K562 (cell line): Measurements from ENCODE around the gene EVC. TPM values are rescaled to one million over a fixed set of nuclear protein-coding genes. Genes with fewer than 3 reads are reported as not detected.
A peak's percentile ranks its signal among the peaks of the same experiment; 100 is the strongest.

Experiments
- ATAC-seq: fragments of 200-7000 bp; cut with Tn5 transposase; 3 replicates; pipeline ENCODE4 v1.9.1; 2020; ENCODE audit warnings: moderate library complexity
- BruUV-seq: library from RNA; stranded (reverse); fragments of 400-500 nt; replicated peaks from 2 replicates; lab custom pipeline; 2021; lab: Mats Ljungman, UMichigan
- CTCF ChIA-PET: fragments of 300-600 bp; formaldehyde crosslinking; extraction: SDS; loops from one replicate; lab custom pipeline; 2021; ENCODE audit warnings: low intra/inter-chr PET ratio; lab: Yijun Ruan, JAX
- POLR2A ChIA-PET: fragments of 300-600, 350-650 bp; sonication (Branson Sonifier 250); formaldehyde crosslinking; extraction: SDS; loops from one replicate; lab custom pipeline; 2021; ENCODE audit warnings: antibody characterized with exemption, inconsistent platforms; lab: Yijun Ruan, JAX
- DNase-seq, 4 experiments: peaks; one replicate each; pipeline versions ENCODE4 v3.0.0 to v3.0.0-alpha.2; 2011 to 2018; ENCODE audit warnings: low spot score in 3 of 4, mixed read lengths in 3 of 4; ENCODE audit errors: extremely low read depth in 1 of 4
- FAIRE-seq: peaks from 2 replicates; lab custom pipeline; 2011; peaks lifted over from hg19 to GRCh38; lab: Jason Lieb, UNC
- H2AFZ ChIP-seq: 2 replicates; pipeline ENCODE4 v1.6.0; 2011; ENCODE audit warnings: low read depth, low read length, control low read depth, inconsistent platforms
- H3K27ac ChIP-seq: fragments of 200-600 bp; 3 replicates; pipeline ENCODE4 v1.8.0; 2011; ENCODE audit warnings: low read depth, mild to moderate bottlenecking, control low read depth, inconsistent platforms, low read length, moderate library complexity, mixed read lengths; ENCODE audit errors: extremely low read depth
- H3K27me3 ChIP-seq, 2 experiments: fragments of 300-600 bp in 1 of 2; 2 replicates in 1 of 2; 3 replicates in 1 of 2; pipeline versions ENCODE4 v1.6.0 to v1.8.0; 2011; ENCODE audit warnings: inconsistent platforms in 2 of 2, low read length in 2 of 2, mild to moderate bottlenecking in 1 of 2, mixed read lengths in 1 of 2, moderate library complexity in 1 of 2; ENCODE audit not compliant: control insufficient read depth in 2 of 2, insufficient read depth in 2 of 2
- H3K36me3 ChIP-seq: fragments of 300-600 bp; 3 replicates; pipeline ENCODE4 v1.8.0; 2011; ENCODE audit warnings: mild to moderate bottlenecking, low read length, inconsistent platforms; ENCODE audit not compliant: control insufficient read depth, insufficient read depth
- H3K4me1 ChIP-seq, 2 experiments: fragments of 200-600 bp in 1 of 2; replicated peaks in 1 of 2; 2 replicates in 1 of 2; 3 replicates in 1 of 2; pipeline versions ENCODE4 v1.5.1 to v1.8.0; 2011; ENCODE audit warnings: inconsistent platforms in 2 of 2, low read length in 2 of 2, mild to moderate bottlenecking in 1 of 2, mixed read lengths in 1 of 2, moderate library complexity in 1 of 2; ENCODE audit not compliant: control insufficient read depth in 2 of 2, insufficient read depth in 2 of 2
- H3K4me2 ChIP-seq: 2 replicates; pipeline ENCODE4 v1.6.1; 2011; ENCODE audit warnings: low read length, control low read depth, inconsistent platforms, mixed read lengths; ENCODE audit not compliant: insufficient read depth
- H3K4me3 ChIP-seq: fragments of 200-600 bp; sonication (generic), shearing (Covaris generic); 2 replicates; pipeline ENCODE4 v1.5.1; 2016; ENCODE audit warnings: control low read depth, inconsistent platforms
- H3K79me2 ChIP-seq: fragments of 200-600 bp; 3 replicates; pipeline ENCODE4 v1.8.0; 2011; ENCODE audit warnings: low read length, inconsistent platforms; ENCODE audit not compliant: control insufficient read depth, insufficient read depth
- H3K9ac ChIP-seq, 2 experiments: 2 replicates each; pipeline versions ENCODE4 v1.6.0 to v1.6.1; 2011; ENCODE audit warnings: low read depth in 2 of 2, low read length in 2 of 2, control low read depth in 1 of 2, inconsistent platforms in 1 of 2, mild to moderate bottlenecking in 1 of 2, mixed read lengths in 1 of 2; ENCODE audit not compliant: insufficient read depth in 1 of 2
- H3K9me1 ChIP-seq: one replicate; pipeline ENCODE4 v1.6.0; 2011; ENCODE audit warnings: inconsistent platforms, mild to moderate bottlenecking, low read length, moderate library complexity; ENCODE audit not compliant: control insufficient read depth, insufficient read depth
- H3K9me3 ChIP-seq: replicated peaks from 2 replicates; pipeline ENCODE4 v1.5.1; 2011; ENCODE audit warnings: low read depth, low read length, inconsistent platforms; ENCODE audit not compliant: control insufficient read depth, insufficient read depth
- H4K20me1 ChIP-seq: replicated peaks from 2 replicates; pipeline ENCODE4 v1.6.1; 2011; ENCODE audit warnings: low read length, inconsistent platforms, mixed read lengths; ENCODE audit not compliant: control insufficient read depth, insufficient read depth
- CCAR2 ChIP-seq: fragments of 200-400 bp; formaldehyde crosslinking; IDR thresholded peaks from 2 replicates; pipeline ENCODE4 v1.6.1; 2017; ENCODE audit warnings: mild to moderate bottlenecking, low read depth, low read length
- ETV1 ChIP-seq: fragments of 450-650 bp; conservative IDR thresholded peaks from 2 replicates; pipeline ENCODE4 v1.6.1; 2016; ENCODE audit warnings: missing genetic modification characterization, control low read depth, low read depth, missing compliant biosample characterization
- LEF1 ChIP-seq: fragments of 450-650 bp; IDR thresholded peaks from 2 replicates; pipeline ENCODE4 v1.6.1; 2016; ENCODE audit warnings: mild to moderate bottlenecking
- NR3C1 ChIP-seq: sonication (generic); formaldehyde crosslinking; IDR thresholded peaks from 2 replicates; pipeline ENCODE4 v1.8.1; 2022; ENCODE audit warnings: missing genetic modification reagents
- PHTF2 ChIP-seq: fragments of 250-450 bp; sonication (Bioruptor Pico); IDR thresholded peaks from 2 replicates; pipeline ENCODE4 v1.5.0; 2021; ENCODE audit warnings: mild to moderate bottlenecking
- SMC3 ChIP-seq: conservative IDR thresholded peaks from 2 replicates; pipeline ENCODE4 v1.6.1; 2011; ENCODE audit warnings: low read depth, low read length, improper control_type of control experiment; ENCODE audit not compliant: insufficient read depth
- SPI1 ChIP-seq: IDR thresholded peaks from 2 replicates; pipeline ENCODE4 v1.6.1; 2011; ENCODE audit warnings: low read depth, low read length, control low read depth, borderline replicate concordance
- STAG1 ChIP-seq: sonication (generic); formaldehyde crosslinking; IDR thresholded peaks from 2 replicates; pipeline ENCODE4 v1.5.0; 2020; ENCODE audit warnings: missing genetic modification reagents, borderline replicate concordance
- WGBS: fragments of 100-300 bp; shearing (Covaris generic); methylation state at CpG from one replicate; pipeline ENCODE4 v1.1.6; 2016; ENCODE audit warnings: low coverage, mixed read lengths; ENCODE audit not compliant: insufficient coverage; ENCODE audit errors: missing lambda C conversion rate; 5-methylcytosine and 5-hydroxymethylcytosine counted together
- in situ Hi-C: fragments of 300-500 bp; cut with MboI; formaldehyde crosslinking; loops from 4 replicates; pipeline ENCODE4 v1.15.0; 2018; ENCODE audit warnings: inconsistent platforms, mixed read lengths
- intact Hi-C: fragments of 100-400 bp; cut with micrococcal nuclease; formaldehyde crosslinking; loops from 2 replicates; pipeline ENCODE4 v1.14.2; 2022
- polyA plus RNA-seq, 8 experiments: library from polyadenylated mRNA; depleted of rRNA in 4 of 8; stranded (reverse) in 5 of 8; unstranded in 3 of 8; fragments of >200 nt; fragmentation: Nextera tagmentation in 2 of 8; fragmentation: Illumina TruSeq in 1 of 8; extraction: Ambion mirVana in 2 of 8; extraction: Trizol in 1 of 8; gene quantifications; 2 replicates each; pipeline versions ENCODE4 v1.2.1 to v1.2.3, GENCODE V29; 2011 to 2014; ENCODE audit warnings: inconsistent platforms in 1 of 8, missing spikeins in 1 of 8
- total RNA-seq, 7 experiments: library from RNA; depleted of rRNA in 6 of 7; stranded (reverse); fragments of >200 nt in 6 of 7; fragmentation: Illumina TruSeq in 2 of 7; extraction: Trizol in 2 of 7; gene quantifications; 2 replicates each; pipeline versions ENCODE4 v1.2.1 to v1.2.3, GENCODE V29; 2011 to 2021; ENCODE audit warnings: low replicate concordance in 1 of 7
- TF ChIP-seq, protein P1 (sequence below): fragments of 450-650 bp; IDR thresholded peaks from 2 replicates; pipeline ENCODE4 v1.6.1; 2017; ENCODE audit warnings: antibody characterized with exemption
- TF ChIP-seq, protein P2 (sequence below): fragments of 450-650 bp; formaldehyde crosslinking; IDR thresholded peaks from 2 replicates; pipeline ENCODE4 v1.4.0; 2020; ENCODE audit warnings: mild to moderate bottlenecking, moderate library complexity
- TF ChIP-seq, protein P3 (sequence below), 3 experiments: IDR thresholded peaks in 2 of 3; conservative IDR thresholded peaks in 1 of 3; 2 replicates each; pipeline ENCODE4 v1.5.1; 2011 to 2012; ENCODE audit warnings: low read length in 3 of 3, mild to moderate bottlenecking in 3 of 3, control low read depth in 2 of 3, improper control_type of control experiment in 1 of 3, inconsistent platforms in 1 of 3, low read depth in 1 of 3, mixed read lengths in 1 of 3, moderate library complexity in 1 of 3; ENCODE audit not compliant: insufficient read depth in 2 of 3
- TF ChIP-seq, protein P4 (sequence below), 2 experiments: IDR thresholded peaks; 2 replicates each; pipeline ENCODE4 v1.6.1; 2012; ENCODE audit warnings: improper control_type of control experiment in 2 of 2, low read depth in 2 of 2, low read length in 2 of 2, borderline replicate concordance in 1 of 2

EVC gene
- total and polyA plus RNA-seq, 9 of the 15 experiments (the other 6 are each of a cell fraction or from before 2014, with no cell fraction given) = 0.03 to 3.2 (median 1.1) TPM

DNA sequence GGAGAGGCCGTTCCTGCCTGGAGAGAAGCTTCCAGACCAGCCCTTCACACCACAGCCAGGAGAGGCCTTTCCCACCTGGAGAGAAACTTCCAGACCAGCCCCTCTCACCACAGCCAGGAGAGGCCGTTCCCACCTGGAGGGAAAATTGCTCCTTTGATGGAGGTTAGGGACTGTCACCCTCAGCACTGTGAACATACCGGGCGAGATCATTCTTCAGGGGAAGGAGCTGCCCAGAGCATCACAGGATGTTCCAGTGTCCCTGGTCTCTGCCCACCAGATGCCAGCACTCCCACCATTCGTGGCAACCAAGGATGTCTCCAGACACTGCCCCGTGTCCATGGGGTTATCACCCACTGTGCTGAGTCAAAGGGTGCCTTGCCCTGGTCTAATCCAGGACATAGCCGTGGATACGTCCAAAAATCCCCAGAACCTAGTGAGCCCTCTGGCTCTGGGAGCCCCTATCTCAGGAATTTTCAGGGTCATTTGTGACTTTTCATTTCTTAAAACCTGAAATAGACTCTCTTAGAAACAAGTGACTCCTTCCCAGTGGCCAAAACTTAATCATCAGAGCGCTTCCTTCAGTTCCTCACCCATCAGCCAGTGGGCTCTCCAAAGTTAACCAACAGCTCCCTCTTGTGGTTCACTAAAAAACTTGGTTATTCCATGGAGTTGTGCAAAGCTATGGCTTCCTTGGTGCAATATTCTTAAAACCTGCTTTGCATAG lies 101.7 kb downstream of the EVC start:
- in situ Hi-C loops = loop anchor here (25.0 kb wide), 1 partner anchor 1325 kb away; no protein-coding TSS in a partner anchor
- Histone ChIP-seq H4K20me1 (no peaks in the 10 kb centered on the region), H3K9ac (no peak overlapping the region), H3K4me1 (no peaks in the 10 kb centered on the region; a peak in 1 of 5 replicates), H3K9me1 (no peaks in the 10 kb centered on the region), H3K4me2 (no peak overlapping the region), H3K27ac (no peak overlapping the region), H3K79me2 (no peaks in the 10 kb centered on the region), H3K36me3 (no peaks in the 10 kb centered on the region), H3K9me3 (no peaks in the 10 kb centered on the region), H3K4me3 (no peak overlapping the region), H2AFZ (no peak overlapping the region), H3K27me3 (no peaks in the 10 kb centered on the region; a peak in 1 of 5 replicates)
- CTCF ChIA-PET = interaction anchor here (0.6 to 1.6 kb wide), 2 partner anchors 412 to 1120 kb away, joined by 3 read pairs; no protein-coding TSS in a partner anchor
- FAIRE-seq = peak; percentile 97
- 24% methylated on average over 9 of the region's 9 CpGs for WGBS
- POLR2A ChIA-PET = interaction anchor here (0.7 kb wide), 1 partner anchor 390 kb away, joined by 3 read pairs; no protein-coding TSS in a partner anchor
- BruUV-seq = no TSS peak
- peak; percentile 71 to 78 (median 76) for DNase-seq
- intact Hi-C loops = loop anchor here (5.0 kb wide), 2 partner anchors 420 to 815 kb away; no protein-coding TSS in a partner anchor
- peak; percentile 98 for ATAC-seq
- TF ChIP-seq SPI1 (peak; percentile 49; the same call in 1 of the 2 replicates), STAG1 (CRISPR knock-in tag) (peak; percentile 64; the same call in 1 of the 2 replicates), CCAR2 (no peak), NR3C1 (CRISPR knock-in tag) (no peak), SMC3 (peak; percentile 56; the same call in 1 of the 2 replicates), PHTF2 (CRISPR knock-in tag) (no peak), ETV1 (tag) (no peak), LEF1 (no peak)
- TF ChIP-seq, protein P1, sequence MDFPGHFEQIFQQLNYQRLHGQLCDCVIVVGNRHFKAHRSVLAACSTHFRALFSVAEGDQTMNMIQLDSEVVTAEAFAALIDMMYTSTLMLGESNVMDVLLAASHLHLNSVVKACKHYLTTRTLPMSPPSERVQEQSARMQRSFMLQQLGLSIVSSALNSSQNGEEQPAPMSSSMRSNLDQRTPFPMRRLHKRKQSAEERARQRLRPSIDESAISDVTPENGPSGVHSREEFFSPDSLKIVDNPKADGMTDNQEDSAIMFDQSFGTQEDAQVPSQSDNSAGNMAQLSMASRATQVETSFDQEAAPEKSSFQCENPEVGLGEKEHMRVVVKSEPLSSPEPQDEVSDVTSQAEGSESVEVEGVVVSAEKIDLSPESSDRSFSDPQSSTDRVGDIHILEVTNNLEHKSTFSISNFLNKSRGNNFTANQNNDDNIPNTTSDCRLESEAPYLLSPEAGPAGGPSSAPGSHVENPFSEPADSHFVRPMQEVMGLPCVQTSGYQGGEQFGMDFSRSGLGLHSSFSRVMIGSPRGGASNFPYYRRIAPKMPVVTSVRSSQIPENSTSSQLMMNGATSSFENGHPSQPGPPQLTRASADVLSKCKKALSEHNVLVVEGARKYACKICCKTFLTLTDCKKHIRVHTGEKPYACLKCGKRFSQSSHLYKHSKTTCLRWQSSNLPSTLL = no peak
- TF ChIP-seq, protein P2, sequence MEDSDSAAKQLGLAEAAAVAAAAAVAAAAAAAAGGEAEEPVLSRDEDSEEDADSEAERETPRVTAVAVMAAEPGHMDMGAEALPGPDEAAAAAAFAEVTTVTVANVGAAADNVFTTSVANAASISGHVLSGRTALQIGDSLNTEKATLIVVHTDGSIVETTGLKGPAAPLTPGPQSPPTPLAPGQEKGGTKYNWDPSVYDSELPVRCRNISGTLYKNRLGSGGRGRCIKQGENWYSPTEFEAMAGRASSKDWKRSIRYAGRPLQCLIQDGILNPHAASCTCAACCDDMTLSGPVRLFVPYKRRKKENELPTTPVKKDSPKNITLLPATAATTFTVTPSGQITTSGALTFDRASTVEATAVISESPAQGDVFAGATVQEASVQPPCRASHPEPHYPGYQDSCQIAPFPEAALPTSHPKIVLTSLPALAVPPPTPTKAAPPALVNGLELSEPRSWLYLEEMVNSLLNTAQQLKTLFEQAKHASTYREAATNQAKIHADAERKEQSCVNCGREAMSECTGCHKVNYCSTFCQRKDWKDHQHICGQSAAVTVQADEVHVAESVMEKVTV = peak; percentile 37; the same call in 1 of the 2 replicates
- TF ChIP-seq, protein P3, sequence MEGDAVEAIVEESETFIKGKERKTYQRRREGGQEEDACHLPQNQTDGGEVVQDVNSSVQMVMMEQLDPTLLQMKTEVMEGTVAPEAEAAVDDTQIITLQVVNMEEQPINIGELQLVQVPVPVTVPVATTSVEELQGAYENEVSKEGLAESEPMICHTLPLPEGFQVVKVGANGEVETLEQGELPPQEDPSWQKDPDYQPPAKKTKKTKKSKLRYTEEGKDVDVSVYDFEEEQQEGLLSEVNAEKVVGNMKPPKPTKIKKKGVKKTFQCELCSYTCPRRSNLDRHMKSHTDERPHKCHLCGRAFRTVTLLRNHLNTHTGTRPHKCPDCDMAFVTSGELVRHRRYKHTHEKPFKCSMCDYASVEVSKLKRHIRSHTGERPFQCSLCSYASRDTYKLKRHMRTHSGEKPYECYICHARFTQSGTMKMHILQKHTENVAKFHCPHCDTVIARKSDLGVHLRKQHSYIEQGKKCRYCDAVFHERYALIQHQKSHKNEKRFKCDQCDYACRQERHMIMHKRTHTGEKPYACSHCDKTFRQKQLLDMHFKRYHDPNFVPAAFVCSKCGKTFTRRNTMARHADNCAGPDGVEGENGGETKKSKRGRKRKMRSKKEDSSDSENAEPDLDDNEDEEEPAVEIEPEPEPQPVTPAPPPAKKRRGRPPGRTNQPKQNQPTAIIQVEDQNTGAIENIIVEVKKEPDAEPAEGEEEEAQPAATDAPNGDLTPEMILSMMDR (IDR thresholded peaks at IDR 0.05 in 2 of 3, conservative IDR thresholded peaks at IDR 0.05 in 1 of 3; ENCODE audit: insufficient read depth in 2 of 3, low read depth in 1 of 3, low read length in 3 of 3) = peak; percentile 66 to 89 (median 84)
- TF ChIP-seq, protein P4, sequence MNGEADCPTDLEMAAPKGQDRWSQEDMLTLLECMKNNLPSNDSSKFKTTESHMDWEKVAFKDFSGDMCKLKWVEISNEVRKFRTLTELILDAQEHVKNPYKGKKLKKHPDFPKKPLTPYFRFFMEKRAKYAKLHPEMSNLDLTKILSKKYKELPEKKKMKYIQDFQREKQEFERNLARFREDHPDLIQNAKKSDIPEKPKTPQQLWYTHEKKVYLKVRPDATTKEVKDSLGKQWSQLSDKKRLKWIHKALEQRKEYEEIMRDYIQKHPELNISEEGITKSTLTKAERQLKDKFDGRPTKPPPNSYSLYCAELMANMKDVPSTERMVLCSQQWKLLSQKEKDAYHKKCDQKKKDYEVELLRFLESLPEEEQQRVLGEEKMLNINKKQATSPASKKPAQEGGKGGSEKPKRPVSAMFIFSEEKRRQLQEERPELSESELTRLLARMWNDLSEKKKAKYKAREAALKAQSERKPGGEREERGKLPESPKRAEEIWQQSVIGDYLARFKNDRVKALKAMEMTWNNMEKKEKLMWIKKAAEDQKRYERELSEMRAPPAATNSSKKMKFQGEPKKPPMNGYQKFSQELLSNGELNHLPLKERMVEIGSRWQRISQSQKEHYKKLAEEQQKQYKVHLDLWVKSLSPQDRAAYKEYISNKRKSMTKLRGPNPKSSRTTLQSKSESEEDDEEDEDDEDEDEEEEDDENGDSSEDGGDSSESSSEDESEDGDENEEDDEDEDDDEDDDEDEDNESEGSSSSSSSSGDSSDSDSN (IDR thresholded peaks at IDR 0.05; ENCODE audit: borderline replicate concordance in 1 of 2, low read depth in 2 of 2, low read length in 2 of 2) = no peak
